AG04449 (cell line): Measurements from ENCODE around the gene CPLX1.

Experiments
- CTCF ChIA-PET: fragments of 350-600 bp; formaldehyde crosslinking; extraction: SDS; loops from one replicate; lab custom pipeline; 2021; ENCODE audit warnings: antibody characterized with exemption; lab: Yijun Ruan, JAX
- POLR2A ChIA-PET: fragments of 400-600, 350-600 bp; formaldehyde crosslinking; extraction: SDS; loops from one replicate; lab custom pipeline; 2020; ENCODE audit warnings: antibody characterized with exemption, inconsistent platforms; lab: Yijun Ruan, JAX
- DNase-seq: peaks from one replicate; pipeline ENCODE4 v3.0.0-alpha.2; 2010; ENCODE audit warnings: low read depth, low spot score
- H3K4me3 ChIP-seq: 2 replicates; pipeline ENCODE4 v1.5.1; 2011; ENCODE audit warnings: low read depth, mild to moderate bottlenecking, control low read depth, low read length
- CTCF ChIP-seq: IDR thresholded peaks from one replicate; pipeline ENCODE4 v1.5.1; 2011; ENCODE audit warnings: mild to moderate bottlenecking, moderate library complexity, low read length, control low read depth, inconsistent platforms; ENCODE audit not compliant: insufficient read depth; ENCODE audit errors: missing control alignments

CPLX1 gene

DNA sequence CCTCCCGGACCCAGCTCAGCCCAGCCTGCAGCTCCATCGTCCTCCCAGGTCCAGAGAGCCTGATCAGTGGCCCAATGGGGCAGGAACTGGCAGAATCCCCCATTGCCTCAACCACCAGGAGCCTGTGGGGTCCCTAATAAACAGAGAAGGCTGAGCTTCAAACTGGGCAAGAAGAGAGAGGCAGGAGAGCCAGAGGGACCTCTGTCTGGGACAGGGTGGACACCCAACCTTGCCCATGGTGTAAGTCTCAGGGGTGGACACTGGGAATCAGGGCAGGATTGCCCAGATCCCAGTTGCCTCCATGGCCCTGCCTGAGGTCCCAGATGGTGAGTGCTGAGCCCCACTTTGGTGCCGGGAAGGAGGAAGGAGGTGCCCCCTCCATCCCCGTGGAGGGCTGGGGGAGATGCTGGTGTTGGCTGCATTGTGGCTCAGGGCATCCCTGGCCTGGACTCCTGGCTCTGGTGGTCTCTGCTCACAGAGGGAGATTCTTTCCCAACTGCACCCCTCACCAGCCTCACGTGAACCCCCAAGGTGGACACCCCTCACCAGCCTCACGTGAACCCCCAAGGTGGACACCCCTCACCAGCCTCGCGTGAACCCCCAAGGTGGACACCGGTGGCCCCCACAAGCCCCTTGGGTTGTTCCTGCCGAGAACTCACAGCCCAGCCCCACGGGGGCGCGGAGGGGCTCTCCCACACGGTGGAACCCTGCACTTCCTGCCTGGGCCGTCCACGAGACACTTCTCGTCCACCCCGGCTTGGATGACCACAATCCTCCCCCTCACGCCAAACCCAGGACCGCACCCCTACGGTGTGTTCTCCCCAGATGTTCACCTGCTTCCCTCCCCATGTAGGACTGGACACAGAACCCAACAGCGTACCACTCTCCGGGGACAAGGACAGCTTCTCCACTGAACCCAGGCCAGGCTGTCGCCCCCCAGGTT lies 5.4 kb downstream of the CPLX1 start:
- no peak for DNase-seq
- POLR2A ChIA-PET: no interaction called here
- no peak overlapping the region for H3K4me3 ChIP-seq
- CTCF ChIA-PET: no interaction called here
- TF ChIP-seq CTCF: no peak

DNA sequence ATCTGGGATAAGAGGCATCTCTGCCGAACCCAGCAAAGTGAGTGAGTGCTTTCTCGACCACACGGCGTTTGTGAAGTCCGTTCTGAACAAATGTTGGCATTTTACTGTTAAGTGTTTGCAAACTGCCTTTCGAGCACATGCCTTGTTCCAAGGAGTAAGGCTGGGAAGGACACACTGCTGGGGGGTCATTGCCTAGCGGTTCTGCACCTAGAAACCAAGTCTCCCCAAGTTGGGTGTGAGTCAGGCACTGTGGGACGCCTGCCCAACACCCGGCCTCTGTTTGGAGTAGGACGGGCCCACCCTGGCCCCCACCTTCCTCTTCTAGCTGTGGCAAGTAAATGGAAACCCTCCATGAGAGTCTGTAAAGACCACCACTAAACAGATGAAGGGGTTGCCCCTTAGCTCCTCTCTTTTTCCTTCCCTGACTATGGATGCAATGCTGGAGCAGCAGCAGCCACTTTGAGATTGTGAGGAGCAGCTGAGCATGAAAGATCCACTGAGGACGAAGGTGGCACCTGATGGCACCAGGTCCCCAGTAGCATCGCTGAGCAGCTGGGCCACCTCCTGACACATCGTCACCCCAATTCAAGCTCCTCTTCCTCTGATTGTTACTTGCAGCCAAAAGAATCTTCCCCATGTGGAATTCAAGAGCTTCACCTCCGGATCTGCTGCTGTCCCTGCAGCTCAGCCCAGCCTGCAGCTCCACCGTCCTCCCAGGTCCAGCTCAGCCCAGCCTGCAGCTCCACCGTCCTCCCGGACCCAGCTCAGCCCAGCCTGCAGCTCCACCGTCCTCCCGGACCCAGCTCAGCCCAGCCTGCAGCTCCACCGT lies 6.3 kb downstream of the CPLX1 start:
- ChIA-PET CTCF (no interaction called here), POLR2A (no interaction called here)
- H3K4me3 ChIP-seq: no peak overlapping the region
- TF ChIP-seq CTCF: no peak
- no peak for DNase-seq

GRCh38 chr4:818106-818921 lies 7.6 kb downstream of the CPLX1 start:
- no peak for DNase-seq
- POLR2A ChIA-PET: no interaction called here
- H3K4me3 ChIP-seq: no peak overlapping the region
- TF ChIP-seq CTCF: no peak
- CTCF ChIA-PET: no interaction called here

DNA sequence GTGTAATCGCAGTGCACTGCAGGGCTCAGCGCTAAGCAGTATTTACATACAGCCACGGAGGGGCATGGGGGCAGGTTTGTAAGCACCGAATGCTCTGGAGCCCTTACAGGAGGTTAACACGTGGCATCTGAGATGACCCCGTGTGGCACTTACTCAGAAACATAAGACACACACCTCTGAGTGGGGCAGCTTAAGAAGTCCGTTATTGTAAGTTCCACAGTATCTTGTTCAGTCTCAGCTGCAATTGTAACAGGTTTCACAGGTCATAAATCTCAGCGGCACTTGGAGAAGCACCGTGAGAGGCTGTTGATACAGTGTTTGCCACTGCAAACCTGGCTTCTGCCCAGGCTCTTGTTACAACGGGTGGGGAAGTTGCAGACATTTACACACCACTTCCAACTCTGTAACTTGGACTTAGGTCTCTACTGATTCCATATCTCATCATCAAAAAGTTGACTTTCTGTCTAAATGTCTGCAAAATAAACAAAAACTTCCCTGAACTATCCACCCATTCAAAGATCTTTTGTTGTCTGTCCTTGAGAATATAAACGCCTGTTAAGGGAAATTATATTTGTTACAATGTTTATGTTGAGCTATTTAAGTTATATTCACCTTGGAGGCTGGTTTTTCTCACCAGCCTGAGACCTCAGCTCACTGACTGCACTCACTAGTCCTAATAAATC lies 10.3 kb downstream of the CPLX1 start:
- no peak overlapping the region for H3K4me3 ChIP-seq
- no peak for DNase-seq
- TF ChIP-seq CTCF: no peak
- ChIA-PET CTCF (no interaction called here), POLR2A (interaction anchor here (0.6 kb wide), 1 partner anchor 19 kb away, joined by 3 read pairs; no protein-coding TSS in a partner anchor)

GRCh38 chr4:814312-814850 lies 11.5 kb downstream of the CPLX1 start:
- H3K4me3 ChIP-seq: no peak overlapping the region
- CTCF ChIA-PET: no interaction called here
- no peak for TF ChIP-seq CTCF
- POLR2A ChIA-PET: no interaction called here
- no peak for DNase-seq
